Esophagus squamous epithelium (tissue), 4 donors: ENCODE results near the gene DDIAS.

Experiments
- POLR2A ChIP-seq, 4 donors: fragments of 450-650 bp; IDR thresholded peaks; one replicate each; pipeline ENCODE4 v1.6.1; 2017; ENCODE audit warnings: antibody characterized with exemption in 4 of 4, mild to moderate bottlenecking in 4 of 4, moderate library complexity in 3 of 4
- TF ChIP-seq, protein P1 (sequence below), 6 experiments: fragments of 450-650 bp in 4 of 6; fragments of 200-600 bp in 2 of 6; sonication (generic) in 2 of 6; IDR thresholded peaks; one replicate each; pipeline ENCODE4 v1.5.1; 2016 to 2019; ENCODE audit warnings: antibody characterized with exemption in 6 of 6, mild to moderate bottlenecking in 4 of 6, moderate library complexity in 4 of 6

DNA sequence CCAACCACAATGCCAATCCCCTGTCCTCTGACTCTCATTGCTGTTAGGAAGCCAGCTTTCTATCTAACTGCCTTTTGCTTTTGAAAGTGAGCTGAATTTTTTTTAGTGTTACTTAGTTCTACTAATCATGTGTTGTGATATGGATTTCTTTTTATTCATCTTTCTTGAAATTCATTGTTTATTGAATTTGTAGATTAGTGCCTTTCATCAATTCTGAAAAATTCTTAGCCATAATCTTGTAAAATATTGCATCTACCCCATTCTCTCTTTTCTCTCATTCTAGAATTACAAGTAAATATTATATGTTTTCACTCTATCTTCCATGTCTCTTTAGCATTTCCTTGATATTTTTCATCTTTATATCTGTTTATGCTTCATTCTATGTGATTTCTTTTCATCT lies 47.8 kb downstream of the DDIAS start:
- TF ChIP-seq POLR2A (IDR thresholded peaks at IDR 0.05), result no peak
- TF ChIP-seq, protein P1, sequence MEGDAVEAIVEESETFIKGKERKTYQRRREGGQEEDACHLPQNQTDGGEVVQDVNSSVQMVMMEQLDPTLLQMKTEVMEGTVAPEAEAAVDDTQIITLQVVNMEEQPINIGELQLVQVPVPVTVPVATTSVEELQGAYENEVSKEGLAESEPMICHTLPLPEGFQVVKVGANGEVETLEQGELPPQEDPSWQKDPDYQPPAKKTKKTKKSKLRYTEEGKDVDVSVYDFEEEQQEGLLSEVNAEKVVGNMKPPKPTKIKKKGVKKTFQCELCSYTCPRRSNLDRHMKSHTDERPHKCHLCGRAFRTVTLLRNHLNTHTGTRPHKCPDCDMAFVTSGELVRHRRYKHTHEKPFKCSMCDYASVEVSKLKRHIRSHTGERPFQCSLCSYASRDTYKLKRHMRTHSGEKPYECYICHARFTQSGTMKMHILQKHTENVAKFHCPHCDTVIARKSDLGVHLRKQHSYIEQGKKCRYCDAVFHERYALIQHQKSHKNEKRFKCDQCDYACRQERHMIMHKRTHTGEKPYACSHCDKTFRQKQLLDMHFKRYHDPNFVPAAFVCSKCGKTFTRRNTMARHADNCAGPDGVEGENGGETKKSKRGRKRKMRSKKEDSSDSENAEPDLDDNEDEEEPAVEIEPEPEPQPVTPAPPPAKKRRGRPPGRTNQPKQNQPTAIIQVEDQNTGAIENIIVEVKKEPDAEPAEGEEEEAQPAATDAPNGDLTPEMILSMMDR (IDR thresholded peaks at IDR 0.05), result no peak
